HG03135 (cell line): ENCODE results near the gene KCNIP1.

Experiments
- ATAC-seq: cut with Tn5 transposase; IDR thresholded peaks from one replicate; pipeline ENCODE4 v1.9.1; 2021; ENCODE audit warnings: mild to moderate bottlenecking, moderate library complexity; ENCODE audit not compliant: unreplicated experiment

The KCNIP1 gene

DNA sequence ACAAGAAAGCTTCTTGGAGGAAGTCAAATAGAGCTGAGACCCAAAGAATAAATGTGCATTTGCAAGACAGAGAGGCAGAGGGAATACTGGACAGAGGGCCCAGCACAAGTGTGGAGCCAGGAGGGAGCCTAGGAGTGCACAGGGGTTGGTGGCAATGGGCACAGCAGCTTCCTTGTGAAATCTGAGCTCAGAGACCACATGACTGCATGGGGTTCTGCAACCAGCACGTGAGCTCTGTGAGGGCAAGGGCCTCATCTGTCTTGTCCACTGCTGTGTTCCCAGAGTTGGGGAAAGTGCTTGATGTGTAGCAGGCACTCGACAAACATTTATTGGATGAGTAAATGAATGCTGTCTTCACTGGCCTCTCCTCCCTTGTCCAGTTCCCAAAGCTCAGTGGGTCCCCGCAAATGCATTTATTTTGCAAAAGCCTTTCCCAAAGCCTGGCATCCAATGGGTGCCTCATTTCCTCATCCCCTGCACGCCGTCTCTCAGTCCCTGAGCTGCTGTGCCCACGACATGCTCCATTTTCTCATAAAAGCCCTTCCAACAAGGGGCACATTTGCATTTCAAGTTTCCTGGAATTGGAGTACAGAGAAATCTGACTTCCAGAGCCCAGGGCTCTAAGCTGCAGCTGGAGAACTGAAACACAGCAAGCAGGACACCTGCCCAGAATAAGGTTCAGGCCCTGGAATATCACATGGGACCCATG is 58.5 kb downstream of the KCNIP1 start:
- no peak for ATAC-seq

- no peak for ATAC-seq
Measured at GRCh38 chr5:170562875-170563228, 59.0 kb downstream of the KCNIP1 start.

DNA sequence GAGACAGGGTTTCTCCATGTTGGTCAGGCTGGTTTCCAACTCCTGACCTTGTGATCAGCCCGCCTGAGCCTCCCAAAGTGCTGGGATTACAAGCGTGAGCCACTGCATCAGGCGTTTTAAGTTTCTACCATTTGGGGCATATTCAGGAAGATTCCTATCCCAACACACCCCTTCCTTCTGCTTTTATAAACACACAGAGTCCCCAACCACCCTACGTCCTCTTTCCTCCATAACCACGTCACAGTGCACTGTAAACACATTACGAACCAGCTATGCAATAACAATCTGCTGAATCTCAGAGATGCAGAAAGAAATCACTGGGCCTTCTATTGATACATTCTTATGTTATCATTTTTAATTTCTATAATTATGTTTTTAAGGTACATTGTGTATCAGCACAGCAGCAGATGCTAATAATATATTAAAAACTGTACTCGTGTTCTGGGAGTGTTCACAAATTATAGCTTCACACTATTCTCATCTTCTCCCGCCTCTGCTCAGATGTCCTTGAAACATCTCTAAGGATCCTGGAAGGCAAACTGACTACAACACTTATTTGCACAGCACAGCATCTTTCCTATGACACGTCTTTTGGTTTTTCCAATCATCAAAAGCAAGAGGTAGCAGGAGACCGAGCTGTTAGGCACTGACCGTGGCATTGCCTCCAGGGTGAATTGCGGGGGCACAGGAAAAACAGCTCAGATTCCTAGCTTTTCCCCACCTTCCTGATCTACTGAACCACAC is 60.2 kb downstream of the KCNIP1 start:
- ATAC-seq = no peak

- ATAC-seq = no peak
Measured at GRCh38 chr5:170565072-170565471, 61.3 kb downstream of the KCNIP1 start.

DNA sequence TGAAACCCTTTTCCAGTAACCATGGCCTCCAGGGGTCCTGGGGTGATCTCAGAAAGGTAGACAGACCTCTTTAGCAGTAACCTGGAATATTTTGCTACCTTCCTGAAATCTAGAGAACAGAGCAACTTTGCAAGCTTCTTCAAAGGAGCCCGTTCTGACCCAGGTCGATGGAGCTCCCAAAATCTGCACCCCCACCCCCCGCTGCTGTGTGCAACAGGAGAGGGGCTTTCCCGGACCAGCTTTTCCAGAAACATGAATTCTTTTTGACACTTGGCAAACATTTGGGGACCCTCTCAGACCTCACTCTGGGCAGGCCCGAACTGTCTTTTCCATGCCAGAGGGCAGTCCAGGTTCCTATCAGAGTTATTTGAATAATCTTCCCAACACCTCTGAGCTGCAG is 65.3 kb downstream of the KCNIP1 start:
- ATAC-seq = no peak

DNA sequence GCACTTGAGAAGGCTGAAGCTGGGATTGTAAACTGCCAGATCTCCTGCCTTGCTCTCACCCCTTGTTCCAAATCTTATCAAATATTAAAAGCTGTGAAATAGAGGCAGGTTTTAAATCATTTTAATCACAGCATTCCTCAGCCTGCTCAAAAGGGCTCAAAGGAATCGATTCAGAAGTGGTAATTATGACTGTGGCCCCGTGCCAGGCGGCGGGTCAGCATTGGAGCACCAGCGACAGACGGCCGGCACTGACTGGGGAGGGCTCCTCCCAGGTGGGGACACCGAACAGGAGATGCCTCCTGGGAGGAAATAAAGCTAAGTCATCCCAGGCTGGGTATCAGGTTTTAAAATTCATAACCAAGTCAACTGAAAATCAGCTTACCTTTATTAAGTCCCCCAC is 66.7 kb downstream of the KCNIP1 start:
- ATAC-seq = no peak

DNA sequence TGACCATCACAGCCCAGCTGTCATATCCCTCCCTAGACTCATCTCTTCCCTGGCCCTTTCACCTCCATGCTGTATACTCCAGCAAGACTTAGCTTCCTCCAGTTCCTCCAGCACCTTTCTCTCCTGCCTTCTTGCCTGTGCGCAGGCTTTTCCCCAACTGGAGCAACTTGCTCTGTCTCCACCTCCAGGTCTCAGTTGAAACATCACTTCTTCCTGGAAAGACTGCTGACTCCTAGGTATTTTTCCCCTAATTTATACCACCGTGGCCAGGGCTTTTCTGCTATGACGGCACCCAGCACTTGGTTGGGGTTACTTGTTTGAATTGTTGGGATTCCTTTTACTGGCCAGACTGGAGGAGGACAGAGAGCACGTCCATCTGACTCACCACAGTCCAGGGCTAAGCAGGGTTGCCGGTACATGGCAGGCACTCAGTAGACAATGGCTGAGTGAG is 67.5 kb downstream of the KCNIP1 start:
- ATAC-seq = no peak

DNA sequence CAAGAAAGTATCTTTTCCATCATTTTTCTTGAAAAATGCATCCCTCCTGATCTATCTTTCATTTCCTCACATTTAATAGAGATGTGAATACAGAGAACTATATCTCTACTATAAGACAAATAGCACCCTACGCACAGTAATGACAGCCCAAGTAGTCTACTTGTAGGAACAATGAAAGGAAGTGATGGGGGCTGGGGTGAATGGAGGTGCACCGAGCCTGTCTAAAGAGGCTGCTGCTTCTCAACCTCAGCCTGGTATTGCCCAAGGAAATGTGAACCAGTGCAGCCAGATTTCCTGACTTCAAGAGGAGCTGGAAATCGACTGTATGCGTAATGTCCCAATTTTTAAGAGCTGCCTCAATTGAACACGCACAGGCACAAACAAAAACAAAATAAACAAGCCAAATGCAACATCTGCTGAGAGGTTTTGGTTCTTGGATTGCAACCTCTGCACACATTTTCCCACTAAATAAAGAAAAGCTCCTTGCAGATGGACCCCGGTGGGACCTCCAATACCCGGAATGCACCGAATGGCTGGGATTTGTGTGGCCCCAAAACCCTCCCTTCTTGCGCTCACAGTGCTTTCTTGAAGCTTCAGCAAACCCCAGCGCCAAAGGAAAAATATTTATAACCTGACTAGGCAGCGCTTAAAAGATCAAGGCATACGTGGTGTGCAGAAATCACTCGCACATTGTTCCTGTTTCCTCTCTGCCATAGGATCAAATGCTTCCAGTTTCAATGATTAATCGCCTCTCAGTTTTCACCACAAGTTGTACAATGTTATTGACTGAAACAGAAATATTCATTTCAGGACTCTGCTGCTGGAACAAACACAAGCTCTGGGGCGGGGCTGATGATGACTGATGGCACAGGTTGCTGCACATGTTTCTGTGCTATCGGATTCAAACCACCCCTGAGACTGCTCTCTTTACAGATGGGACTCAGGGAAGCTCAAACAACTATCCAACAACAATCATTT is 68.3 kb downstream of the KCNIP1 start:
- ATAC-seq = peak; percentile 93

DNA sequence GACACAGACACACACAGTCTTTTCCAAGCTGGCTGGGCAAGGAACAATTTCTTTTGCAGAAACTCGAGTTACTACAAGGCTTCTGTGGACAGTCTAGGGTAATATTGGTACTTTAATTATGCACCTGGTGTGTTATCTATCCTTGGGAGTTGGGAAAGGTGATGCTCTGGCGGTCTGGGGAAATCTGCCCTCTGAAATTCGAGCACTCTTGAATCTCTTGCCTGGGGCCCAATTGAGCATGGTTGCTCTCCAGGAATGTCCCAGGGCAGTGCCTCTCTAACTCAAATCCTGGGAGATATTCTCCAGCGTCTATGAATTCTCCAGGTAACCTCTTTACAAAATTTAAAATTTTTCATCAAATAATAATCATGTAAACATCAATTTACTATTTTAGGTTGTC is 69.3 kb downstream of the KCNIP1 start:
- no peak for ATAC-seq

DNA sequence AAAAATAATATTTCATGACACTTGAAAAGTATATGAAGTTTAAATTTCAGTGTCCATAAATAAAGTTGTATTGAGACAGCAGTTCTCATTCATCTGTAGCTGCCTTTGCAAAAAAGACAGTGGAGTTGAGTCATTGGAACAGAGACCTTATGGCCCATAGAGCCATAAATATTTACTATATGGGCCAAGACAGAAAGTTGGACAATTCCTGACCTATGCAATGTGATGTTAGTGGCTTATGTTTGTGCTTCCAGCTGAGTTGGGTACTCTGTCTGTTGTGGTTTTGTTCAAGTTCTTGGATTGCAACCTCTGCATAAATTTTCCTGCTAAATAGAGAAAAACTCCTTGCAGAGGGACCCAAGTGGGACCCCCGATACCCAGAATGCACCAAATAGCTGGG is 69.8 kb downstream of the KCNIP1 start:
- no peak for ATAC-seq

DNA sequence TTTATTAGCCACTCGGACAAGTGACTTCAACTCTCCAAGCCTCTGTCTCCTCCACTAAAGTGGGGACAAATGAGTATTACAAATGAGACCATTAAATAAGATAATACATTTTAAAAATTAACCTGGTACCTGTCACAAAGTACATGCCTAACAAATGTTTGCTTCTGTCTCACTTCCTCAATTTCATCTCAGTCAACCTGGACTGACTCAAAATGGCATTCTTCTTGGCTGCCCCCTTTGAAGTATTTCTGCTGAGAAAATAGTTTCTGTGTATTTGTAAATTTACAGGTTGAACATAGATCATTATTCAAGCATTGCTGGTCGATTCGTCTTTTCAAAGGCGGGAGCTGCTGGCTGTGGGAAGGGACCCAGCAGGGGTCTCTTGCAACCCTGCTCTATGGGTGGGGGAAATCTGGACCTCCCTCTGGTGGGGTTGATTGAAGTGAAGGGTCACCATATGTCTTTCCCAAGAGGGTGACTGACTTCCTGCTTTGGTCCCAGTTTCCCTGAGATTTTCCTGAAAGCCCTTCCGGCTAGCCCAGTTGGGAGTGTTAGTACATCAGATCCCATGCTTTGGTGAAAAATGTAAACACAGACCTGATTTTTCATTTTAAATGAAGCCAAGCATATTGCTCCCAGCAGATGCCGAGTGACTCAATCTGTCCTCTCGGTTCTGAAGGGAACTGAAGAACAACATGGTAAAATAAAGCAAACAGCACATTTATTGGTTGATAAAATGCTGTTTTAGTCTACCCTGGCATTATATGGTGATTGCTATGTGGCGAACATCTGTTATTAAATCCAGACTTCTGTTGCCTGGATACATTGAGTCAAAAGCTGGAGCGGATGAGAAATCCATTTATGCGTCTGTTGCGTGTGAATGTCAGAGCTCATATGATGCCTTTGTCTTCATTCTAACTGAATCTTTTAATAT is 73.0 kb downstream of the KCNIP1 start:
- no peak for ATAC-seq

DNA sequence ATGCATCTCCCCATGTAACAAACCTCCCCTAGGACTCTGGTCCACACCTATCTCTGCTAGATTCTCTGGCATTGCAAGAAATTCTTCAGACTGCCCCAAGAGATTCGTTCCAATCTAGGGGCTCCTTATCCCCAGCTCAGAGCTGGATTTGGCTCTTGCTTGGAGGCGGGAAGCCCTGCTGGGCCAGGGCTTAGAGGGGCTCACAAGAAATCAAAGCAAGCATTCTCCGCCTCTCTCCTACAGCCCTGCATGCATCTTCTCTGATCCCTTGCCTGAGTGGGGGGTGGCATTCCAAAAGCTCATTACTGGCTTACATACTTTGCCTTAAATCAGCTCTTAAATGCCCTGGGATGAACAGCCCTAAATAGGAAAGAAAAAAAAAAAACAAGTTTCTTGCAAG is 75.8 kb downstream of the KCNIP1 start:
- no peak for ATAC-seq

DNA sequence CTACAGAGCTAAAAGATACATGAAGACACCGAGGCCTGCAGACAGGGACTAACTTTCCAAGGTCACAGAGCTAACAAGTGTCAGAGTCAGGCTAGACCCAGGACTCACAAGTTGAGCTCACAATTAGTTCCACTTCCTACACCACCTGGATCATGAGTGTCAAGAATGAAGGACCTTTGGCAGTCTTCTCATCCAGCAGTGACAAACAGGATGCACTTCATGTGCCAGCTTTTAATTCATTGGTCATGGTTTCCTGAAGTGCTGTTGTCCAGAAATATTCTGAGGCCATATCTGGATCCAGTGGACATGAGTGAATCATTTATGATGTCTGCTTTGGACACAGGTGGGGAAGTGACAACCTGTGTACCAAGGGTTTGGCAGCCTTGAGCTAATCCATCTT is 77.4 kb downstream of the KCNIP1 start:
- ATAC-seq = no peak

DNA sequence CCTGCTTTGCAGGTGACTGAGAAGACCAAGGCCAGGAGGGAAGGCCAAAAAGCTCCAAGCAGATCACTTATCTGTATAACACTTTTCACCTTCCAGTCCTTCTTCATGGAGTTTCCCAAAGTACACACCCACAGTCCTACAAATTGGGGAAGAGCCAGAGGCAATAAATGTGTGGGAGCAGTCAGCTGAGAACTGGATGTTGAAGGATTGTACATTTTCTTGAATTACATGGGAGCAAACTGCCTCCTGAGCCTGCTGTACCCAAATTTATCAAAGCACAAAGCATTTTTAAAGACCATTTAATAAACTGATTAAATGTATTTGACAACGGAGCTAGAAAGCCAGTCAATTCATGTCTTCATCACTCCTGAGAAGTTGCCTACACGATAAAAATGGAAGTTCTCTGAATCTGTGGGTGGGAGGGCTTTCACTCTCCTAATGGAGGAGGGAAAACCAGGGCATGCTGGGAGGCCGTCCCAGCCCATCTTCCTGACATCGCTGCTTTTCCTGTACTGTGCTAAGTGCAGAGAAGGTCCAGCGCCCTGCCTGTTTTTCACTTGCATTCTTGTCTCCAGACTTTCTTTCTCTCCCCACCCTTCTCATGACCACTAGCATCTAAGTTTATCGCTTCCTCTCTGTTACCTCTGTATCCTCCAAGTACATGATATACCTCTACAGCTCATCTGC is 79.0 kb downstream of the KCNIP1 start:
- ATAC-seq = no peak

DNA sequence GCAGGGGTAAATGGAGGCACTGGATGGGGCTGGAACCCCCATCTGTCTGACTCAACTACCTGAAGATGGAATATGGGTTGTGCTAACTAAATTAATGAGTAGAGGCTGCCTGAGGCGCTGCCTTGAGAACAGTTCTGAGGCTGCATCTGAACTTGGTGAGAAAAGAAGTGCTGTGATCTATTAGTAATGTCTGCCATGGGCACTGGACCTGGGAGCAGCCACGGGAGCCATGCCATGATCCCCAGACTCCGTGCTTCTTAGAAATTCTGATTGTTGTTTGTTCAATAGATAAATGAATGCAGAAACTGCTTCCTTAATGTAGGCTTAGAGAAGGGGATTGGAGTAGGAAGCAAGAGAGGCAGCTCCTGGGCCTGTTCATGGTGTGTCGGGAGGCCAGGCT is 80.2 kb downstream of the KCNIP1 start:
- ATAC-seq = no peak

- ATAC-seq = no peak
Measured at GRCh38 chr5:170584450-170585058, 80.7 kb downstream of the KCNIP1 start.

GRCh38 chr5:170585273-170585948 is 81.6 kb downstream of the KCNIP1 start:
- no peak for ATAC-seq

- ATAC-seq = no peak
Measured at GRCh38 chr5:170587808-170588207, 84.0 kb downstream of the KCNIP1 start.

DNA sequence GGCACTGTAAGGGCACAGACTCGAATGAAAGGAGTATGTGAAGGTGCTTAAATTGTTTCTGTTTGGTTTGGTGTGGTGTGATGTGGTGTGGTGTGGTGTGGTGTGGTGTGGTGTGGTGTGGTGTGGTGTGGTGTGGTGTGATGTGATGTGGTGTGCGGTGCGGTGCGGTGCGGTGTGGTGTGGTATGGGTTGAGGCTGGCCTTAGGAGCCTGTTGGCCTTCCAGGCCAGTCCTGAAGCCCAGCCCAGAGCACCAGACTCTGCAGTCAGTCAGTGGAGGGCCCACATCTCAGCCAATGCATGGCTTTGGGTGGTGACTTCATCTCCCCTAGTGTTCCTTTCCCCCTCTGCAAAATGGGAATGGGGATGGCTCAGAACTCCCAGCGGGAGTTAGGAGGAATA is 85.8 kb downstream of the KCNIP1 start:
- ATAC-seq = no peak
